Right hindlimb (tissue), 1 donor: ENCODE results near the gene EXT2.

Source experiments
- DNase-seq: peaks from one replicate; pipeline ENCODE4 v3.0.0-alpha.2; 2018

EXT2 gene

GRCh38 chr11:44172966-44173365 is 77.5 kb downstream of the EXT2 start:
- no peak for DNase-seq

- DNase-seq, result no peak
Measured at GRCh38 chr11:44174842-44175241, 79.4 kb downstream of the EXT2 start.

GRCh38 chr11:44176546-44177213 is 81.2 kb downstream of the EXT2 start:
- no peak for DNase-seq

DNA sequence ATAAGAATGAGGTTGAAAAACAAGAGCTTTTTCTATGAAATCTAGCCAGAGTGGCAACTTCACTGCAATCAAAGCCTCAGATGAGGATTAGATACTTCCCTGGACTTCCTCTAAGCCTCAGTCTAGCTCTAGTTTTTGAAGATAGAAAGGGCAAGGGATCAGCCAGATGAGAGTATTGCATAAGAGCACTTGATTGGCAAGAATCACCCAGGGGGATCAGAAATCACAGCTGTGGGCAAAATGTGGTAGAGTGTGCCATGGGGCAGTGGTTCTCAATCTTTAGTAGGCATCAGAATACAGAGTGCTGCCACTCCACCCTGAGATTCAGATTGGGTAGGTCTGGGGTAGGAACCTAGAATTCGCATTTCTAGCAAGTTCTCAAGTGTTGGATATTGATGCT is 82.4 kb downstream of the EXT2 start:
- DNase-seq, result no peak

DNA sequence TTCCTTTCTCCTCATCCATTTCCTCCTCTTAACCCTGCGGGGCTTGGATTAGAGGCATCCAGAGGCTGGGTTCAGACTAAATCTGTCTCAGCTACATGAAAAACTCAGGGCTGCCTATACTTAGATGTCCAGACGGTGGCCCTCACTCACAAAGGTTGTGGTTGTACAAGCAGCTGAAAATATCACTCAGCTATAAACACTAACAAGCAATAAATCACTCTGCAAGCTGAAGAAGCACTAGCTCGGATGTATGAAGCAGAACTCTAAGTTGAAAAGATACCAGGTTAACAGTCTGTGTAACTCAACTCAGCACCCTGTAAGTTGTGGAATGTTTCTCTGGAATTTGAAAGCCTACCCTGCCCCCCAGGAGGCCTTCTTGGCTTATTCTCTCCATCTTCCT is 82.9 kb downstream of the EXT2 start:
- DNase-seq, result peak; percentile 37

GRCh38 chr11:44179173-44179572 is 83.7 kb downstream of the EXT2 start:
- DNase-seq, result no peak

GRCh38 chr11:44180107-44180506 is 84.6 kb downstream of the EXT2 start:
- DNase-seq, result no peak

GRCh38 chr11:44185522-44185921 is 90.0 kb downstream of the EXT2 start:
- DNase-seq, result no peak

- no peak for DNase-seq
Measured at GRCh38 chr11:44186321-44186930, 90.9 kb downstream of the EXT2 start.

DNA sequence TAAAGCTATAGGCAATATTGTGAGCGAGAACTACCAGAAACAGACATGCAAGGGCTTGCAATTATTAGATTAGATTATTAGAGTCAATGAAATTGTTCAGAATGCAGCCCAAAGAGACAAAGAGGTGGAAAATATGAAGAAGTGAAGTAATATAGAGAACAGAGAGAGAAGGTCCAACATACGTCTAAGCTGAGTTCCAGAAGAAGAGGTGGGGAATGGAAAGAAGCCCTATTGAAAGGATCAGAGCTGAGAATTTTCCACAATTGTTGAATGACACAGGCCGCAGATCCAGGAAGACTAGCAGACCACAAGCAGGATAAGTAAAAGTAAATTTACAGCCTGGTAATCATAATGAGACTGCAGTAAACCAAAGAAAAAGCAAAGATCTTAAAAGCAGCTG is 93.2 kb downstream of the EXT2 start:
- no peak for DNase-seq

DNA sequence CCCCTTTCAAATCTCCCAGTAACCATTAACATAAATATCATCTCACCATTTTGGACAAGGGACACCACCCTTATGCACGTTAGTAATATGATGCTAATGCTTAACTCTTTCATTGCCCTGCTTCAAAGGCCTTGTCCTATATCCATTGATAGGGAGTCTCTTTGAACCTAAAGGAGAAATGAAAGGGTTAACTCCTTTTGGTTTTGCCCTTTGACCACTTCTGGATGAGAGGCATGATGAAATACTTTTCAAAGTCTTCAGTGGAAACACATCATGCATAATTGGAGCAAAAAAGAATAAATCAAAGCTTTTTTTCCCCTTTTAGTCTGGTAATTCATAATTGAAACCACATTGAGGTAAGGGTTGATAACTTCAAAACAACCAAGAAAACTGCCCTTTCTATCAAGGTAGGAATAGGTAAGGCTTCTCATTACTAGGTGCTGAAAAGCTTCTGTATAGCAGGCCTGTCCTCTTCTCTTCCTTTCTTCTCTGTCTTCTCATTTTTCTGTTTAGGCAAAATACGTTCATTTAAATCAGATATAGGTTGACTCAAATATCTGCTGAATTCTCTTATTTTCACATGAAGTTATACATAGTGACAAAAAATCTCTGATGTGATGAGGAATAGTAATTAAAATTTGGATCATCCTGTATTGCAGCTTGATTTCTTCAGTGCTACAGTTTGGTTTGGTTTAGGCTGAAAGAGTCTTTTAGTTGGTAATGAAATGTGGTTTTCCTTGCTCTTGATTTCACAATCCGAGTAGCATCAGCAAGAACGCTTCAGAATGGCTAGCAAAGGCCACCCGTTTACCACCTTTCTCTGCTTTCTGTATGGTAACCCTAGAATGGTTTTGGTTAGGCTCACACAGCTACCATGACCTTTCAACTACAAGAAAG is 94.8 kb downstream of the EXT2 start:
- DNase-seq, result no peak

DNA sequence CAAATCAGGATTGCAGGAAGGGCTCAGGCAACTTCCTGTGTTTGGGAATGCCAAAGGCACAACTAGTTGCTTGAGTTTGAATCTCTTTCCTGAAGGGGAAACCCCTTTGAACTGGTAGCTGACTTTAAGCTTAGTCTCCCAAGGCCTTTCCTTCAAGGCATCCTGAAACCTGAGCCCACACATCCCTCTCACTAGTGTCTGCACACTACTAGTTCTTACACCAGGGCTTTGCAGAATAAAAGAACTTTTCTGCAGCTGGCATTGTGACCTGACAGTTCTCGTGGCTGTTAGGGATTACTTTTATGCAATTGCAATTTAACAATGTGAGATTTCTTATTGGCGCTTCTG is 95.4 kb downstream of the EXT2 start:
- no peak for DNase-seq

DNA sequence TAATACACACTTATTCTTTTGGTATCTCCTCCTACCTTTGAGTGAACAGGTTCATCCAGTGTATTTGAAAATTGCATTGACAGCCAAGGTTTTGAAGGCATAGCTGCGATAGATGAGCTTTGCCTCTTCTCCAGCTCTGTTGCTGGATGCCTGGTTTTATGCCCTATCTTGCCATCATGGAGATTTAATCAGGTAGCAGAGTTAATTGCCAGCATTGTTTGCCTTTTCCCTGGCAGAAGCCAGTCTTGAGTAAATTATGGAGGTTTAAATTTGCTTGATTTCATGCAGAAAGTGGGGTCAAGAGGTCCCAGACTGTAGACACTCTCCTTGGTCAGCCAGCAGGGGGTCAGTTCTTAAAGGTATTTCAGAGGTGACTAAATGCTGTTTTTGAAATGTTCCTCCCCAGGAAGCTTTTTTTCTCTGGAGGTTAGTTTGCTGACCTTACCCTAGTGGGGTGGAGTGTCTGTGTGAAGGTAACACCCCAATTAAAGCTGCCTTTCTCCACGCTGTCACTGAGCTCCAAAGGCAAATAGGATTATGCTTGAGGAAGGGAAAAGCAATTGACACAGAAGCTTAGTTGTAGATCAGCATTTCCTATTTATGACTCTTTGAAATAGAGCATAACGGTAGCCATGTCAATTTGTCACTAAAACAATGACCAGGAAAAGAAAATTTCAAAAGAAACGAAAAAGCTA is 96.0 kb downstream of the EXT2 start:
- DNase-seq, result no peak

DNA sequence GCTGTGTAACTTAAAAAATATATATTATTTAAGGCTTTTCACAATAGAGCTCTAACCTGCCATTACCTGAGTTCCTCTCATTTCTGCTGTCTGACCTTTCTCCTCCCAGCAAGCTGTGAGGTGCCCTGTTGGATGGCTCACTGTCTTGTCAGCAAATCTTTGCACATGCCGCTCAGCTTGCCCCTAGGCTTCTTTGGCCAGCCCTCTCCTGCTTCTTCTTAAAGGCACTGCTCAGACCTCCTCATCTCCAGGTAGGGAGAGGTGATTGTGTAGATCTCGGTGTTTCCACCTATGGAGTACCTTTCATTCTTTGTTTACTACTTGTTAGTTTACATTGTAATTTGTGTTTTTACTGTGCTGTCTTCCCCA is 96.5 kb downstream of the EXT2 start:
- DNase-seq, result no peak

DNA sequence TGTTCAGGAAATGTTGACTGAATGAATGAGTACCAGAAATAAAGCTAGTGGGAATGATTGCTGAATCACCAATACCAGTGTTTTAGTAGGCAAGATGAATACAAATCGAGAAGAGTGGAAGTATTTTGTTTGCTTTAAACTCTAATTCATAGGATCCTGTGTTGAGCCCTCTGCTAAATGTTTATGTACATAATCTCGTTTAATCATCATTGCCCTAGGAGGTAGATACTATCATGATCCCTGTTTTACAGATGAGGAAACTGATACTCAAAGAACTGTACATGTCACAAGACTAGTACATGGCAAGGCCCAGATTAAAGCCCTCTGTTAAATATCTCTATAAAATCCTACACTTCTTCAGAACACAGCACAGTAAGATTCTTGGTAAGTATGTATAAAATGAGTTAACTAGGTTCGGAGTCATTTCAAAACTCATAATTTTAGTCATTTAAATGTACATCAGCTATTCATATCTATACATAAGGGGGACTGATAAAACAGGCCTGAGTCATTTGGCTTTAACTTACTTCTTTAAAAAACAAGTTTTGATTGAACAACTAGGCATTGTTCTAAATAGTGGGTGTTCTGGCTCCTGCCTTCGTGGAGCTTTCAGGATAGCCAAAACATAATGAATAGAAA is 97.1 kb downstream of the EXT2 start:
- no peak for DNase-seq

DNA sequence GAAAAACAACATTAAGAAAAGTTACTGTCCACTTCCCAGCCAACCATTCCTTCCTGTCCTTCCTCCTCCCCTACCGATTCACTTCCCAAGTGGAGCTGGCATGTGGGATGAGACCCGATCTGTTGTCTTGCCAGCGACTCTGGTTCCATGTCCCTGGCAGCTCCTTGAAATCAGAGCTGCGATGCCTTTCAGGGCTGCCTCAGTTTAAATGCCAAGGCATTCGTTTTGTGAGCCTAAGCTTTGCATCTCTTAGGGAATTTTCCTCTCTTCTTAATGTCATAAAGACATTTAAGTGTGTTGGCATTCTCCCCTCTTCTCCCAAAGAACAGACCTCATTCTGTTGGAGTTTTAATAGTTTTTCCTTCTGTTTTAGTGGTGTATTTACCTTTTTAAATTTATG is 98.4 kb downstream of the EXT2 start:
- DNase-seq, result no peak

- DNase-seq, result no peak
Measured at GRCh38 chr11:44198146-44198724, 102.8 kb downstream of the EXT2 start.

- DNase-seq, result no peak
Measured at GRCh38 chr11:44199298-44199697, 103.8 kb downstream of the EXT2 start.

GRCh38 chr11:44199816-44200215 is 104.3 kb downstream of the EXT2 start:
- DNase-seq, result peak; percentile 48

DNA sequence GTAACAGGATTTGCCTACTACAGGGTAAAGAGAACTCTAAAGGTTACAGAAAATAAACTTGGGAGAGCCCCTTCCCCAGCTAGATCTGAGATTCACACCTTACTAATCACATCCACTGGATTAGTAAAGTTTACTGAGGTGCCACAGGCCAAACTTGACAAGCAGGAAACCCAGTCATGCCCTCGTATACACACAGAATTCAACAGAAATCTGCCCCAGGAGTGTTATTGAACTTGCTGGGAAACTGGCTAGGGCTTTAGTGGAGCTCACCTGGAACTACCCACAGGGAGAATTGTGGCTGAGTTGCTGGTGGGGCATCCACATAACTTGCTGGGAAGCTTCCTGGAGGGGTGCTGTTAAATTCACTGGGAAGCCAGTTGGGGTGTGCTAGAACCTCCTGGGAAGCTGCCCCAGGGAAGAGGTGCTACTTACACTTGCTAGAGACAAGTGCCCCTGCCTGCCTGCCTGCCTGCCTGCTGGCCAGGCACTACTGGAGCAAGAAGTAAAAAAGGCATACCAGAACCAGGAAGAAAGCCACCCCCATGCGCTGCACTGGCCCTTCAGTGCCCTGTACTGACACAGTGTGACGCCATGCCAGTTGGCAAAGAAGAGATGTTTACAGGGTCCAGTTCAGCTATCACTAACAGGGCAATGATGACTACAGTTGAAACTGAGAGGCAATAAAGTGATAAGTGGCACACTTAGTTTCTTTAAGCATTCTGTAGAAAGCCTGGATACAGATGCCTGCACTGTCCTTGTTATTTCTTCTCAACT is 108.0 kb downstream of the EXT2 start:
- no peak for DNase-seq

GRCh38 chr11:44205352-44205751 is 109.9 kb downstream of the EXT2 start:
- DNase-seq, result no peak

GRCh38 chr11:44205836-44206235 is 110.4 kb downstream of the EXT2 start:
- no peak for DNase-seq
